ENCODE results near the gene TDRD12. TPM values are rescaled to one million over a fixed set of nuclear protein-coding genes. Genes with fewer than 3 reads are reported as not detected.

Gene TDRD12
- total RNA-seq, 1 experiment from 2014 or later, result 1.3 TPM

DNA sequence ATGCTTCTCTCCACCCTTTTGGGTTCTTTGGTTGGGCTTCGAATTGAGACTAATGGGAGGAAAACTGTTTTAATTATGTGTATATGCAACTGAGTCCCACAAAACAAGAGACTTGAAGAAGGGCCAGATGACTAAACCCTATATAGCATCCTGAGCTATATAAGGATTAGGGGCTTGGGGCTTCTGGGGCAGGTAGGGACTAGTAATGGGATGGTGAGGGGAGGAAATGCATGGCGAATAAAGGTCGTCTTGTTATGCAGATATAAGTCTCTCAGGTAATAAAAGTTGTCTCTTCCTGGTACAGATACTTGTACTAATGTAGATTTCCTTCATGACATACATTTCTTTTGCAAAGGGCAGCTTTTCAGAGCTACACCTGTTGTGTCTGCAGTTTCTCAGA is 152.8 kb downstream of the TDRD12 start:
- no peak overlapping the region for H3K4ac ChIP-seq (ENCODE audit: low read depth, low read length)
- H3K27ac Mint-ChIP-seq, result 0 out of 7 replicates have a peak overlapping the region, but pooled peaks of 1 of the 3 experiments have one; percentile 18
- H4K8ac ChIP-seq (replicated peaks; ENCODE audit: insufficient read length, low read depth, low read length), result no peak overlapping the region
- no peak overlapping the region for H3K23ac ChIP-seq (ENCODE audit: insufficient read length, low read depth, low read length)
- H3K4me3 Mint-ChIP-seq, result no peak overlapping the region
- H2BK120ac ChIP-seq (ENCODE audit: low read depth, low read length, poor library complexity, severe bottlenecking), result no peak overlapping the region
- no peak overlapping the region for H3K56ac ChIP-seq (ENCODE audit: insufficient read length, low read depth, low read length)
- H3K9me3 Mint-ChIP-seq, result no peaks in the 10 kb centered on the region; a peak in 1 of 5 replicates
- no peak overlapping the region for H2AK5ac ChIP-seq (ENCODE audit: insufficient read length, low read length)
- H4K5ac ChIP-seq (ENCODE audit: insufficient read length, low read depth, low read length), result no peak overlapping the region
- WGBS (ENCODE audit: extremely low coverage, insufficient read length, low lambda C conversion rate), result no CpG with 5 or more reads among the region's 3 CpGs
- H2BK20ac ChIP-seq (ENCODE audit: low read depth, low read length, poor library complexity, severe bottlenecking), result no peak overlapping the region
- no peak overlapping the region for H4K91ac ChIP-seq (ENCODE audit: insufficient read length, low read depth, low read length)
- H3K27me3 ChIP-seq (ENCODE audit: insufficient read depth, low read length), result no peaks in the 10 kb centered on the region
- no peak overlapping the region for H3K4me2 ChIP-seq (ENCODE audit: insufficient read depth, insufficient read length, low read length)
- no peaks in the 10 kb centered on the region for H3K4me1 ChIP-seq (ENCODE audit: insufficient read depth, low read length)
- no peaks in the 10 kb centered on the region for H3K23me2 ChIP-seq (ENCODE audit: insufficient read length, low read depth, low read length, poor library complexity, severe bottlenecking)
- no peak overlapping the region for H2BK15ac ChIP-seq (ENCODE audit: low read depth, low read length)
- no peak overlapping the region for H2AFZ ChIP-seq (ENCODE audit: low read length)
- H3K18ac ChIP-seq (ENCODE audit: insufficient read length, low read depth, low read length), result no peak overlapping the region
- no peaks in the 10 kb centered on the region for H3K9me3 ChIP-seq (ENCODE audit: control insufficient read depth, low read depth, low read length)
- H3K27ac ChIP-seq (ENCODE audit: insufficient read length, low read depth, low read length), result no peak overlapping the region
- no peak overlapping the region for H3K9ac ChIP-seq (ENCODE audit: extremely low read depth, insufficient read length, low read length)
- no peaks in the 10 kb centered on the region for H3K79me2 ChIP-seq (ENCODE audit: insufficient read depth, low read length)
- DNase-seq, result no peak
- H3K14ac ChIP-seq (ENCODE audit: insufficient read depth, low read length), result no peak overlapping the region
- no peak overlapping the region for H3T11ph ChIP-seq (ENCODE audit: low read length)
- no peaks in the 10 kb centered on the region for H3K79me1 ChIP-seq (ENCODE audit: insufficient read depth, low read depth, low read length, poor library complexity, severe bottlenecking)
- H3K36me3 Mint-ChIP-seq (ENCODE audit: insufficient read depth in 1 of 3, low read depth in 3 of 3), result no peaks in the 10 kb centered on the region
- no peaks in the 10 kb centered on the region for H3K27me3 Mint-ChIP-seq (ENCODE audit: low read depth)
- H4K20me1 ChIP-seq (ENCODE audit: control insufficient read depth, insufficient read depth, insufficient read length), result no peaks in the 10 kb centered on the region
- no peak overlapping the region for H2BK5ac ChIP-seq (ENCODE audit: insufficient read length, low read length)
- H2BK12ac ChIP-seq (ENCODE audit: insufficient read length, low read depth, low read length), result no peak overlapping the region
- H3K4me1 Mint-ChIP-seq, result peaks cover 30% of the 10 kb centered on the region in 2 experiments
- TF ChIP-seq, protein P1, sequence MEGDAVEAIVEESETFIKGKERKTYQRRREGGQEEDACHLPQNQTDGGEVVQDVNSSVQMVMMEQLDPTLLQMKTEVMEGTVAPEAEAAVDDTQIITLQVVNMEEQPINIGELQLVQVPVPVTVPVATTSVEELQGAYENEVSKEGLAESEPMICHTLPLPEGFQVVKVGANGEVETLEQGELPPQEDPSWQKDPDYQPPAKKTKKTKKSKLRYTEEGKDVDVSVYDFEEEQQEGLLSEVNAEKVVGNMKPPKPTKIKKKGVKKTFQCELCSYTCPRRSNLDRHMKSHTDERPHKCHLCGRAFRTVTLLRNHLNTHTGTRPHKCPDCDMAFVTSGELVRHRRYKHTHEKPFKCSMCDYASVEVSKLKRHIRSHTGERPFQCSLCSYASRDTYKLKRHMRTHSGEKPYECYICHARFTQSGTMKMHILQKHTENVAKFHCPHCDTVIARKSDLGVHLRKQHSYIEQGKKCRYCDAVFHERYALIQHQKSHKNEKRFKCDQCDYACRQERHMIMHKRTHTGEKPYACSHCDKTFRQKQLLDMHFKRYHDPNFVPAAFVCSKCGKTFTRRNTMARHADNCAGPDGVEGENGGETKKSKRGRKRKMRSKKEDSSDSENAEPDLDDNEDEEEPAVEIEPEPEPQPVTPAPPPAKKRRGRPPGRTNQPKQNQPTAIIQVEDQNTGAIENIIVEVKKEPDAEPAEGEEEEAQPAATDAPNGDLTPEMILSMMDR (conservative IDR thresholded peaks at IDR 0.05), result no peak

All from H9 (cell line).